RWPE1 (cell line): Measurements from ENCODE around the gene FAF2.
"Not testable (repeated sequence)": the region's sequence is repeated elsewhere in the genome, so short reads cannot be mapped to it uniquely, and the experiment has no call there.

Experiments used
- CTCF ChIA-PET: fragments of 350-600 bp; sonication (Branson Sonifier 250); formaldehyde crosslinking; extraction: SDS; loops from one replicate; lab custom pipeline; 2021; lab: Yijun Ruan, JAX
- POLR2A ChIA-PET: fragments of 400-600 bp; formaldehyde crosslinking; extraction: SDS; loops from one replicate; lab custom pipeline; 2020; ENCODE audit warnings: antibody characterized with exemption; ENCODE audit not compliant: low non-redundant PET; lab: Yijun Ruan, JAX
- DNase-seq: peaks from one replicate; pipeline ENCODE4 v3.0.0; 2012; ENCODE audit warnings: low spot score
- H3K27ac ChIP-seq: fragments of 450-650 bp; 2 replicates; pipeline ENCODE4 v1.5.1; 2017
- TF ChIP-seq, protein P1 (sequence below): fragments of 450-650 bp; conservative IDR thresholded peaks from 2 replicates; pipeline ENCODE4 v1.5.1; 2017; ENCODE audit warnings: low read depth, mild to moderate bottlenecking

The FAF2 gene

GRCh38 chr5:176407456-176408251, 40.5 kb upstream of the FAF2 start:
- ChIA-PET CTCF (interaction anchor here (0.7 to 1.8 kb wide), 3 partner anchors 41 to 226 kb away, joined by 4 to 9 read pairs (median 4); partner anchors contain the start of gene FAF2), POLR2A (no interaction called here)
- peak overlapping the region; percentile 99 for H3K27ac ChIP-seq
- TF ChIP-seq, protein P1, sequence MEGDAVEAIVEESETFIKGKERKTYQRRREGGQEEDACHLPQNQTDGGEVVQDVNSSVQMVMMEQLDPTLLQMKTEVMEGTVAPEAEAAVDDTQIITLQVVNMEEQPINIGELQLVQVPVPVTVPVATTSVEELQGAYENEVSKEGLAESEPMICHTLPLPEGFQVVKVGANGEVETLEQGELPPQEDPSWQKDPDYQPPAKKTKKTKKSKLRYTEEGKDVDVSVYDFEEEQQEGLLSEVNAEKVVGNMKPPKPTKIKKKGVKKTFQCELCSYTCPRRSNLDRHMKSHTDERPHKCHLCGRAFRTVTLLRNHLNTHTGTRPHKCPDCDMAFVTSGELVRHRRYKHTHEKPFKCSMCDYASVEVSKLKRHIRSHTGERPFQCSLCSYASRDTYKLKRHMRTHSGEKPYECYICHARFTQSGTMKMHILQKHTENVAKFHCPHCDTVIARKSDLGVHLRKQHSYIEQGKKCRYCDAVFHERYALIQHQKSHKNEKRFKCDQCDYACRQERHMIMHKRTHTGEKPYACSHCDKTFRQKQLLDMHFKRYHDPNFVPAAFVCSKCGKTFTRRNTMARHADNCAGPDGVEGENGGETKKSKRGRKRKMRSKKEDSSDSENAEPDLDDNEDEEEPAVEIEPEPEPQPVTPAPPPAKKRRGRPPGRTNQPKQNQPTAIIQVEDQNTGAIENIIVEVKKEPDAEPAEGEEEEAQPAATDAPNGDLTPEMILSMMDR: no peak
- DNase-seq: no peak

DNA sequence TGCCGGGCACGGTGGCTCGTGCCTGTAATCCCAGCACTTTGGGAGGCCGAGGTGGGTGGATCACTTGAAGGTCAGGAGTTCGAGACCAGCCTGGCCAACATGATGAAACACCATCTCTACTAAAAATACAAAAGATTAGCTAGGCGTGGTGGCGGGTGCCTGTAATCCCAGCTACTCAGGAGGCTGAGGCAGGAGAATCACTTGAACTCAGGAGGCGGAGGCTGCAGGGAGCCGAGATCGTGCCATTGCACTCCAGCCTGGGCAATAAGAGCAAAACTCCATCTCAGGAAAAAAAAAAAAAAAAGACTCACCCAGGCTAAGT, 40.0 kb upstream of the FAF2 start:
- CTCF ChIA-PET: interaction anchor here (1.1 to 1.8 kb wide), 2 partner anchors 40 to 135 kb away, joined by 4 to 9 read pairs; partner anchors contain the start of gene FAF2
- DNase-seq, POLR2A ChIA-PET: not testable (repeated sequence)
- peak overlapping the region; percentile 99 for H3K27ac ChIP-seq

GRCh38 chr5:176408590-176408989, 39.6 kb upstream of the FAF2 start:
- H3K27ac ChIP-seq: peak overlapping the region; percentile 99
- TF ChIP-seq, protein P1: no peak
- ChIA-PET POLR2A (interaction anchor here (0.6 kb wide), 1 partner anchor 141 kb away, joined by 3 read pairs; the partner anchor contains the start of gene CDHR2), CTCF (interaction anchor here (1.8 kb wide), 1 partner anchor 40 kb away, joined by 9 read pairs; the partner anchor contains the start of gene FAF2)
- DNase-seq: no peak

GRCh38 chr5:176409765-176410164, 38.4 kb upstream of the FAF2 start:
- CTCF ChIA-PET: interaction anchor here (0.6 to 0.7 kb wide), 5 partner anchors 7 to 238 kb away, joined by 3 to 5 read pairs (median 3); partner anchors contain the start of genes HIGD2A, NOP16 and TSPAN17
- no peak for DNase-seq
- POLR2A ChIA-PET: no interaction called here
- H3K27ac ChIP-seq: peak overlapping the region; percentile 99
- TF ChIP-seq, protein P1: no peak

- ChIA-PET CTCF (interaction anchor here (0.6 to 0.9 kb wide), 7 partner anchors 10 to 243 kb away, joined by 3 to 6 read pairs (median 3); partner anchors contain the start of genes HIGD2A, NOP16 and TSPAN17), POLR2A (interaction anchor here (0.6 kb wide), 1 partner anchor 127 kb away, joined by 3 read pairs; no protein-coding TSS in a partner anchor)
- DNase-seq: peak; percentile 68
Measured at GRCh38 chr5:176410486-176411180, 37.6 kb upstream of the FAF2 start.

GRCh38 chr5:176412517-176413254, 35.5 kb upstream of the FAF2 start:
- DNase-seq: no peak
- POLR2A ChIA-PET: interaction anchor here (0.7 to 1.4 kb wide), 2 partner anchors 12 to 129 kb away, joined by 3 read pairs; no protein-coding TSS in a partner anchor
- CTCF ChIA-PET: interaction anchor here (0.9 to 1.6 kb wide), 2 partner anchors 35 to 879 kb away, joined by 5 to 8 read pairs; partner anchors contain the start of gene FAF2
- peak overlapping the region; percentile 99 for H3K27ac ChIP-seq
- TF ChIP-seq, protein P1: no peak

More at GRCh38 chr5:176410486-176411180, 37.6 kb upstream of the FAF2 start:
- peak overlapping the region; percentile 99 for H3K27ac ChIP-seq
- TF ChIP-seq, protein P1: no peak; the same call in 1 of the 2 replicates
